ENCODE data around the gene PTMA. TPM values are rescaled to one million over a fixed set of nuclear protein-coding genes. Genes with fewer than 3 reads are reported as not detected.
A peak's percentile ranks its signal among the peaks of the same experiment; 100 is the strongest.

PTMA gene
- total RNA-seq, 1 donor from 2014 or later, result 744 TPM

GRCh38 chr2:231707625-231707926, 749 bp upstream of the PTMA start:
- Histone ChIP-seq H3K27me3 (no peaks in the 10 kb centered on the region), H3K36me3 (peaks cover 12% of the 10 kb centered on the region), H3K9me3 (no peaks in the 10 kb centered on the region), H3K4me3 (peak overlapping the region; percentile 99), H3K27ac (peak overlapping the region; percentile 98), H3K4me1 (peaks cover 26% of the 10 kb centered on the region)
- intact Hi-C loops (cut with DNase I), result no loop called here
- no peak for TF ChIP-seq CTCF (IDR thresholded peaks at IDR 0.05)
- DNase-seq (no peak), ATAC-seq (no peak)

- Histone ChIP-seq H3K4me3 (peak overlapping the region; percentile 99), H3K27me3 (no peaks in the 10 kb centered on the region), H3K9me3 (no peaks in the 10 kb centered on the region), H3K27ac (peak overlapping the region; percentile 99), H3K4me1 (peaks cover 30% of the 10 kb centered on the region), H3K36me3 (peaks cover 22% of the 10 kb centered on the region)
- TF ChIP-seq CTCF (IDR thresholded peaks at IDR 0.05), result peak; percentile 28
- intact Hi-C loops (cut with DNase I), result no loop called here
- ATAC-seq, result no peak
- peak; percentile 87 for DNase-seq
Observed at GRCh38 chr2:231708773-231709635, 679 bp downstream of the PTMA start.

GRCh38 chr2:231709636-231709980, 1.3 kb downstream of the PTMA start:
- peaks cover 22% of the 10 kb centered on the region for H3K36me3 ChIP-seq
- H3K4me3 ChIP-seq, result peak overlapping the region; percentile 99
- peaks cover 30% of the 10 kb centered on the region for H3K4me1 ChIP-seq
- ATAC-seq (no peak), DNase-seq (peak; percentile 83)
- peak overlapping the region; percentile 99 for H3K27ac ChIP-seq
- no peaks in the 10 kb centered on the region for H3K27me3 ChIP-seq
- TF ChIP-seq CTCF (IDR thresholded peaks at IDR 0.05), result no peak
- intact Hi-C loops (cut with DNase I), result no loop called here
- H3K9me3 ChIP-seq, result no peaks in the 10 kb centered on the region

- peak; percentile 56 for ATAC-seq
- peak; percentile 65 for TF ChIP-seq CTCF (IDR thresholded peaks at IDR 0.05)
- peak; percentile 92 for DNase-seq
- Histone ChIP-seq H3K4me1 (peaks cover 33% of the 10 kb centered on the region), H3K27ac (peak overlapping the region; percentile 99), H3K36me3 (peaks cover 22% of the 10 kb centered on the region), H3K9me3 (no peaks in the 10 kb centered on the region), H3K27me3 (no peaks in the 10 kb centered on the region), H3K4me3 (peak overlapping the region; percentile 99)
- intact Hi-C loops (cut with DNase I), result loop anchor here (5.0 kb wide), 2 partner anchors 33 to 98 kb away; no protein-coding TSS in a partner anchor
Observed at GRCh38 chr2:231709981-231710798, 1.9 kb downstream of the PTMA start.

GRCh38 chr2:231710799-231711676, 2.7 kb downstream of the PTMA start:
- intact Hi-C loops (cut with DNase I), result loop anchor here (5.0 kb wide), 2 partner anchors 34 to 99 kb away; no protein-coding TSS in a partner anchor
- TF ChIP-seq CTCF (IDR thresholded peaks at IDR 0.05), result no peak
- ATAC-seq (no peak), DNase-seq (peak; percentile 79)
- Histone ChIP-seq H3K9me3 (no peaks in the 10 kb centered on the region), H3K27ac (peak overlapping the region; percentile 99), H3K4me1 (peaks cover 25% of the 10 kb centered on the region), H3K36me3 (peaks cover 22% of the 10 kb centered on the region), H3K4me3 (peak overlapping the region; percentile 99), H3K27me3 (no peaks in the 10 kb centered on the region)
